Upper lobe of left lung (tissue), 6 donors: Measurements from ENCODE around the gene PRKCA. TPM values are rescaled to one million over a fixed set of nuclear protein-coding genes. Genes with fewer than 3 reads are reported as not detected.

ENCODE experiments used
- ATAC-seq, 2 donors: fragments of 200-7000 bp; cut with Tn5 transposase; one replicate each; pipeline ENCODE4 v1.9.1; 2022; ENCODE audit warnings: mild to moderate bottlenecking in 2 of 2, moderate library complexity in 2 of 2; ENCODE audit not compliant: low FRiP score in 2 of 2
- DNase-seq, 2 donors: peaks; one replicate each; pipeline ENCODE4 v3.0.0-alpha.2; 2019 to 2020
- H3K27ac ChIP-seq, 4 donors: fragments of 200-600 bp; sonication (generic); one replicate each; pipeline ENCODE4 v1.5.1; 2016 to 2019
- H3K27me3 ChIP-seq, 4 donors: fragments of 200-600 bp; sonication (generic); one replicate each; pipeline ENCODE4 v1.5.1; 2017 to 2019
- H3K36me3 ChIP-seq, 4 donors: fragments of 200-600 bp; sonication (generic); one replicate each; pipeline ENCODE4 v1.5.1; 2016 to 2019
- H3K4me1 ChIP-seq, 4 donors: fragments of 200-600 bp; sonication (generic); one replicate each; pipeline ENCODE4 v1.5.1; 2018 to 2019
- H3K4me3 ChIP-seq, 4 donors: fragments of 200-600 bp; sonication (generic); one replicate each; pipeline ENCODE4 v1.5.1; 2017 to 2019; ENCODE audit warnings: mild to moderate bottlenecking in 2 of 4, moderate library complexity in 1 of 4
- H3K9me3 ChIP-seq, 4 donors: fragments of 200-600 bp; sonication (generic); one replicate each; pipeline ENCODE4 v1.5.1; 2018 to 2019
- EP300 ChIP-seq, 4 donors: sonication (generic); formaldehyde crosslinking; IDR thresholded peaks; one replicate each; pipeline ENCODE4 v1.5.1; 2017; ENCODE audit warnings: antibody characterized with exemption in 4 of 4, control low read depth in 2 of 4
- POLR2A ChIP-seq, 4 donors: fragments of 450-650 bp; IDR thresholded peaks; one replicate each; pipeline ENCODE4 v1.5.1; 2016 to 2017; ENCODE audit warnings: antibody characterized with exemption in 4 of 4, mild to moderate bottlenecking in 2 of 4
- POLR2AphosphoS5 ChIP-seq, 2 donors: sonication (generic); formaldehyde crosslinking; IDR thresholded peaks; one replicate each; pipeline ENCODE4 v1.5.1; 2017; ENCODE audit warnings: antibody characterized with exemption in 2 of 2
- WGBS, 2 donors: methylation state at CpG; one replicate each; pipeline ENCODE4 v1.1.5; 2017 to 2018; 5-methylcytosine and 5-hydroxymethylcytosine counted together
- total RNA-seq, 6 donors: library from RNA; depleted of rRNA in 4 of 6; stranded (reverse); fragments of >200 nt in 4 of 6; gene quantifications; one replicate each; pipeline versions ENCODE4 v1.1.0 to v1.2.1, GENCODE V29; 2016 to 2021
- TF ChIP-seq, protein P1 (sequence below), 6 experiments: fragments of 450-650 bp in 4 of 6; fragments of 200-600 bp in 2 of 6; sonication (generic) in 2 of 6; IDR thresholded peaks; one replicate each; pipeline ENCODE4 v1.5.1; 2016 to 2019; ENCODE audit warnings: antibody characterized with exemption in 6 of 6
- donor health status: DM: no; HTN: no; CAD: no; lungs with moderate emphysema.
- donor health status: DM: no; HTN: yes; CAD: no; lungs with severe emphysema.

PRKCA gene
- total RNA-seq, 6 donors from 2014 or later: 10.9 to 29.3 (median 18.0) TPM

DNA sequence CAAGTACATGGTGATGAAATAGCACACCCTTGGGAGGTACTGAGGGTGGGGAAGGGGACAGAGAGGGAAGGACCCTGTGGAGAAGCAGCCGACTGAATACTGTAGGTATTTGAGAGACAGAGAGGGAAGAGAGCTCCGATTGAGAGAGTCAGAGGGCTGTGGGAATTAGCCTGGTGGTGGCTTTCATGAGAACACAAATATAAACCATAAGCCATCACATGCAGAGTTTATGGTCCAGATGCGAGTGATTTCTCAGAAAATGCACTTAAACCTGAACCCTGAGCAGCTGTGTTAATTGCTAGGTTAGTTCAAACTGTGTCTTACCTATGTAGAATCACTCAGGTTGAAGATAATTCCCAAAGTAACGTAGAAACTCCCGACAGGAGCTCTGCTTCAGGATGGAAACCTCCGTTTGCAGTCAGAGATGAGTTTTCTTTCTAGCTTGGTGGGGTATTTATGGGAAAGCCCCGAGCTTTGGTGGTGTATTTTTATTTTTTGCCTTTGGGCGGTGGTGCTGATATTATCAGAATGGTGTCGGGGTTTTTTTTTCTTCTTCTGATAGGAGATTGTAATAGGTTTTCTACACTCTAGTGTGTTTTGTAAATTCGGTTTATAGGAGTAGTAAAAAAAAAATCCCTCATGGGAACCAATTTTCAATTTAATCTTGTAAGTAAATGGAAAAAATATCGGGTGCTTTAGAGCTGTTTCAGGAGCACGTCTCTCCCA lies 347.6 kb downstream of the PRKCA start:
- WGBS, 2 donors: 86 to 88% methylated on average over 12 of the region's 12 CpGs
- Histone ChIP-seq H3K4me1 (no peaks in the 10 kb centered on the region), H3K9me3 (no peaks in the 10 kb centered on the region), H3K36me3 (peaks cover 0 to 4% (median 1%) of the 10 kb centered on the region in 4 donors), H3K4me3 (no peak overlapping the region), H3K27me3 (no peaks in the 10 kb centered on the region), H3K27ac (no peak overlapping the region)
- ATAC-seq (no peak), DNase-seq (no peak)
- TF ChIP-seq, protein P1, sequence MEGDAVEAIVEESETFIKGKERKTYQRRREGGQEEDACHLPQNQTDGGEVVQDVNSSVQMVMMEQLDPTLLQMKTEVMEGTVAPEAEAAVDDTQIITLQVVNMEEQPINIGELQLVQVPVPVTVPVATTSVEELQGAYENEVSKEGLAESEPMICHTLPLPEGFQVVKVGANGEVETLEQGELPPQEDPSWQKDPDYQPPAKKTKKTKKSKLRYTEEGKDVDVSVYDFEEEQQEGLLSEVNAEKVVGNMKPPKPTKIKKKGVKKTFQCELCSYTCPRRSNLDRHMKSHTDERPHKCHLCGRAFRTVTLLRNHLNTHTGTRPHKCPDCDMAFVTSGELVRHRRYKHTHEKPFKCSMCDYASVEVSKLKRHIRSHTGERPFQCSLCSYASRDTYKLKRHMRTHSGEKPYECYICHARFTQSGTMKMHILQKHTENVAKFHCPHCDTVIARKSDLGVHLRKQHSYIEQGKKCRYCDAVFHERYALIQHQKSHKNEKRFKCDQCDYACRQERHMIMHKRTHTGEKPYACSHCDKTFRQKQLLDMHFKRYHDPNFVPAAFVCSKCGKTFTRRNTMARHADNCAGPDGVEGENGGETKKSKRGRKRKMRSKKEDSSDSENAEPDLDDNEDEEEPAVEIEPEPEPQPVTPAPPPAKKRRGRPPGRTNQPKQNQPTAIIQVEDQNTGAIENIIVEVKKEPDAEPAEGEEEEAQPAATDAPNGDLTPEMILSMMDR (IDR thresholded peaks at IDR 0.05): no peak
- TF ChIP-seq EP300 (IDR thresholded peaks at IDR 0.05) (no peak), POLR2A (IDR thresholded peaks at IDR 0.05) (no peak), POLR2AphosphoS5 (IDR thresholded peaks at IDR 0.05) (no peak)

DNA sequence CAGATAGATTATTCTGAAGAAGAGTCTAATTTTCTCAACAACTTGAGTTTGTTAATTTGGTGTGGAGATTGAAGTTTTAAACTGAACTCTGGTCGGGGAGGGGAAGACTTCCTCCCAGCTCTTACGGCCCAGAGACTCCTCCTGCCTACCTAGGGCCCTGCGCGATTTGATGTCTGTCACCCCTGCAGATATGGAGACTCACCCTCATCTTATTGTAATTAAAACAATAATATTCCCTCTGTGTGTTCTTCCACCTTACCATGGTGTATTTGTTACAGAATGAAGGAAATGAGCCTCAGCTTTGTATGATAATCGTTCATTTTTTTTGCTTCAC lies 348.1 kb downstream of the PRKCA start:
- Histone ChIP-seq H3K27ac (no peak overlapping the region), H3K4me1 (no peaks in the 10 kb centered on the region), H3K9me3 (no peaks in the 10 kb centered on the region), H3K27me3 (no peaks in the 10 kb centered on the region), H3K36me3 (peaks cover 0 to 4% (median 1%) of the 10 kb centered on the region in 4 donors), H3K4me3 (no peak overlapping the region)
- 70 to 79% methylated on average over 5 of the region's 5 CpGs for WGBS, 2 donors
- no peak for DNase-seq
- no peak for ATAC-seq
- TF ChIP-seq, protein P1 (IDR thresholded peaks at IDR 0.05): no peak
- TF ChIP-seq EP300 (IDR thresholded peaks at IDR 0.05) (no peak), POLR2AphosphoS5 (IDR thresholded peaks at IDR 0.05) (no peak), POLR2A (IDR thresholded peaks at IDR 0.05) (no peak)

DNA sequence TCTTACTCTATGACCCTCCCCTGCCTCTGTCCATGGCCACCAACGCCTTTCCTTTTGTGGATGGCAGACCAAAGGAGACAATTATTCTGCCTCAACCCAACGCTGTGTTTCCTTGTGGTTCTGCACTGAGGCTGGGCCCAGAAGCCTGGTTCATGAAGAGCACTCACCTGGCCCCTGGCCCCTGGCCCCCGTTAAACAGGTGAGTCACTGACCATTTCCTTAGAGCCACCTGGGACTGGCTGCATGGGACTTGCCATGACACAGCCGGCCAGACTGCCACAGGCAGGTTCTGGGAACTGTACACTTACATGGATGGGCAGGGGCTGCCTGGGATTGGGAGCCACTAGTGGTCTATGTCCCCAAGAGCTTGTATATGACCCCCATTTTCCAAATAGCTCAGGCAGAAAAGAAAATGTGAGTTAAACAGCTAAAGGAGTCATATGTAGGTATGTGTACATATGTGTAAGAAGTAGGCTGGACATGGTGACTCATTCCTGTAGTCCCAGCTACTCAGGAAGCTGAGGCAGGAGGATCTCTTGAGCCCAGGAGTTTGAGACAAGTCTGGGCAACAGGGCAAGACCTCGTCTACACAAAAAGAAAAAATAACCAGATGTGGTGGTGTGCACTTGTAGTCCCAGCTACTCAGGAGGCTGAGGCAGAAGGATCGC lies 350.6 kb downstream of the PRKCA start:
- Histone ChIP-seq H3K27me3 (no peaks in the 10 kb centered on the region), H3K27ac (no peak overlapping the region), H3K4me1 (no peaks in the 10 kb centered on the region), H3K4me3 (no peak overlapping the region), H3K9me3 (no peaks in the 10 kb centered on the region), H3K36me3 (no peaks in the 10 kb centered on the region)
- no peak for DNase-seq
- WGBS, 2 donors: 71 to 86% methylated on average over 4 to 6 of the region's 6 CpGs
- no peak for ATAC-seq
- TF ChIP-seq EP300 (IDR thresholded peaks at IDR 0.05) (no peak), POLR2A (IDR thresholded peaks at IDR 0.05) (no peak), POLR2AphosphoS5 (IDR thresholded peaks at IDR 0.05) (no peak)
- TF ChIP-seq, protein P1 (IDR thresholded peaks at IDR 0.05): no peak

DNA sequence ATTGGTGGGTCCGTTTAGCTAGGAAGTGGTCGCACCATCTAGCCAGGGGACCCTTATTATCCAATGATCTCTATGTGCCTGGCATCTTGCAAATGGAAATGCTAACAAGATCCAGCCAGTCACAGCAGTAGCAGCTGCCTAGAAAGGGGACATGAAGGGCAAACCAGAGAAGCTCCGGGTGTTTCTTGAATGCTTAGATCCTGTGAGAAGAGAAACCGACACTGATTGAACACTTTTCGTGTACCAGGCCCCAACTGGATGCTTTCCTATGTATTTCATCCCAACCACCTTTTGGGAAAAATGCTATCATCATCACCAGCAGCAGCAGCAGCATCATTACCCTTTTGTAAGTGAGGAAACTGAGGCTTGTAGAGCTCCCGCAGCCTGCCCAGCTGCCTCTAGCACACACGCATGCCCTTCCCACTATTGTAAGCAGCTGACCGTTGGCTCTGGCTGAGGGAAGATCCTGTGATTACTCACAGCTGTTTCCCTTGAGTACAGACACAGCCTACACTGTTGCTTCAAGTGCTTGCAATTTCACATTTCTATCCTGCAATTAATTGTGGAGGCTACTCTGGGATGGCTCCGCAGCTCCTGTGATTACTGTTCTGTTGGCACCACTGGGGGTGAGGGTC lies 351.8 kb downstream of the PRKCA start:
- 73 to 74% methylated on average over 9 of the region's 9 CpGs for WGBS, 2 donors
- ATAC-seq (peak in 1 of 2 donors; percentile 66), DNase-seq (no peak)
- Histone ChIP-seq H3K4me1 (no peaks in the 10 kb centered on the region), H3K27me3 (no peaks in the 10 kb centered on the region), H3K36me3 (no peaks in the 10 kb centered on the region), H3K27ac (no peak overlapping the region), H3K4me3 (no peak overlapping the region), H3K9me3 (no peaks in the 10 kb centered on the region)
- TF ChIP-seq, protein P1 (IDR thresholded peaks at IDR 0.05): no peak
- TF ChIP-seq POLR2AphosphoS5 (IDR thresholded peaks at IDR 0.05) (no peak), EP300 (IDR thresholded peaks at IDR 0.05) (no peak), POLR2A (IDR thresholded peaks at IDR 0.05) (no peak)
